Right lobe of liver (tissue), 6 donors: Measurements from ENCODE around the gene IQSEC1. TPM values are rescaled to one million over a fixed set of nuclear protein-coding genes. Genes with fewer than 3 reads are reported as not detected.

Source experiments
- ATAC-seq, 4 donors: fragments of 200-7000 bp; cut with Tn5 transposase; one replicate each; pipeline ENCODE4 v1.9.1; 2020; ENCODE audit warnings: mild to moderate bottlenecking in 4 of 4, moderate library complexity in 4 of 4
- DNase-seq, 3 donors: peaks; one replicate each; pipeline ENCODE4 v3.0.0-alpha.2; 2020
- H3K27ac ChIP-seq, 3 donors: fragments of 200-600 bp; one replicate each; pipeline ENCODE4 v1.8.0; 2022
- H3K27me3 ChIP-seq, 2 donors: fragments of 200-600 bp; one replicate each; pipeline ENCODE4 v1.8.0; 2022
- H3K36me3 ChIP-seq, 4 donors: fragments of 200-600 bp; sonication (generic) in 1 of 4; one replicate each; pipeline versions ENCODE4 v1.5.1 to v1.8.0; 2017 to 2022; ENCODE audit warnings: control low read depth in 1 of 4
- H3K4me1 ChIP-seq, 4 donors: fragments of 200-600 bp; sonication (generic) in 1 of 4; one replicate each; pipeline versions ENCODE4 v1.5.1 to v1.8.0; 2017 to 2022; ENCODE audit warnings: control low read depth in 1 of 4
- H3K4me3 ChIP-seq, 3 donors: fragments of 200-600 bp; one replicate each; pipeline ENCODE4 v1.8.0; 2022
- H3K9me3 ChIP-seq, 4 donors: fragments of 200-600 bp; sonication (generic) in 1 of 4; one replicate each; pipeline versions ENCODE4 v1.5.1 to v1.8.0; 2017 to 2022; ENCODE audit warnings: control low read depth in 1 of 4
- POLR2A ChIP-seq: fragments of 450-650 bp; IDR thresholded peaks from one replicate; pipeline ENCODE4 v1.6.1; 2017; ENCODE audit warnings: antibody characterized with exemption, mild to moderate bottlenecking
- WGBS: methylation state at CpG from one replicate; pipeline ENCODE4 v1.1.6; 2018; ENCODE audit warnings: low coverage, low lambda C conversion rate; ENCODE audit not compliant: insufficient coverage; ENCODE audit errors: missing lambda C conversion rate; 5-methylcytosine and 5-hydroxymethylcytosine counted together
- intact Hi-C, 2 donors: fragments of 100-400 bp; cut with DNase I; formaldehyde crosslinking; loops; one replicate each; pipeline versions ENCODE4 v1.11.2 to v1.14.1; 2022
- total RNA-seq, 6 experiments: library from RNA; depleted of rRNA in 2 of 6; stranded (reverse); fragments of >200 nt in 2 of 6; fragmentation: NEBNext Ultra II Directional in 3 of 6; extraction: Animal tissue kit (Norgen Biotek cat#: 25700) in 3 of 6; gene quantifications; one replicate each; pipeline versions ENCODE4 v1.1.0 to v1.2.4, GENCODE V29; 2016 to 2023
- TF ChIP-seq, protein P1 (sequence below), 4 donors: fragments of 200-600 bp in 3 of 4; fragments of 450-650 bp in 1 of 4; IDR thresholded peaks; one replicate each; pipeline versions ENCODE4 v1.5.1 to v1.8.0; 2016 to 2022; ENCODE audit warnings: antibody characterized with exemption in 4 of 4, mild to moderate bottlenecking in 2 of 4
- donor health status: DM: no; HTN: yes; CAD: no.
- donor health status: DM: no; HTN: no; CAD: no.
- donor health status: DM: no; HTN: no; CAD: no.
- donor health status: DM: no; HTN: yes; CAD: no.
- donor health status: DM: no; HTN: yes; CAD: no.

Gene IQSEC1
- total RNA-seq, 6 experiments from 2014 or later, result 32.1 to 61.3 (median 48.9) TPM

GRCh38 chr3:13080591-13080990 lies 7.4 kb upstream of the IQSEC1 start:
- TF ChIP-seq POLR2A, result no peak
- TF ChIP-seq, protein P1, sequence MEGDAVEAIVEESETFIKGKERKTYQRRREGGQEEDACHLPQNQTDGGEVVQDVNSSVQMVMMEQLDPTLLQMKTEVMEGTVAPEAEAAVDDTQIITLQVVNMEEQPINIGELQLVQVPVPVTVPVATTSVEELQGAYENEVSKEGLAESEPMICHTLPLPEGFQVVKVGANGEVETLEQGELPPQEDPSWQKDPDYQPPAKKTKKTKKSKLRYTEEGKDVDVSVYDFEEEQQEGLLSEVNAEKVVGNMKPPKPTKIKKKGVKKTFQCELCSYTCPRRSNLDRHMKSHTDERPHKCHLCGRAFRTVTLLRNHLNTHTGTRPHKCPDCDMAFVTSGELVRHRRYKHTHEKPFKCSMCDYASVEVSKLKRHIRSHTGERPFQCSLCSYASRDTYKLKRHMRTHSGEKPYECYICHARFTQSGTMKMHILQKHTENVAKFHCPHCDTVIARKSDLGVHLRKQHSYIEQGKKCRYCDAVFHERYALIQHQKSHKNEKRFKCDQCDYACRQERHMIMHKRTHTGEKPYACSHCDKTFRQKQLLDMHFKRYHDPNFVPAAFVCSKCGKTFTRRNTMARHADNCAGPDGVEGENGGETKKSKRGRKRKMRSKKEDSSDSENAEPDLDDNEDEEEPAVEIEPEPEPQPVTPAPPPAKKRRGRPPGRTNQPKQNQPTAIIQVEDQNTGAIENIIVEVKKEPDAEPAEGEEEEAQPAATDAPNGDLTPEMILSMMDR (IDR thresholded peaks at IDR 0.05), result no peak
- intact Hi-C loops, result no loop called here
- no peak for ATAC-seq
- 33% methylated on average over 2 of the region's 8 CpGs for WGBS
- Histone ChIP-seq H3K4me3 (no peak overlapping the region), H3K27me3 (no peaks in the 10 kb centered on the region), H3K9me3 (no peaks in the 10 kb centered on the region), H3K4me1 (peaks cover 0 to 8% (median 0%) of the 10 kb centered on the region in 4 donors), H3K36me3 (no peaks in the 10 kb centered on the region), H3K27ac (no peak overlapping the region)
- DNase-seq, result no peak

DNA sequence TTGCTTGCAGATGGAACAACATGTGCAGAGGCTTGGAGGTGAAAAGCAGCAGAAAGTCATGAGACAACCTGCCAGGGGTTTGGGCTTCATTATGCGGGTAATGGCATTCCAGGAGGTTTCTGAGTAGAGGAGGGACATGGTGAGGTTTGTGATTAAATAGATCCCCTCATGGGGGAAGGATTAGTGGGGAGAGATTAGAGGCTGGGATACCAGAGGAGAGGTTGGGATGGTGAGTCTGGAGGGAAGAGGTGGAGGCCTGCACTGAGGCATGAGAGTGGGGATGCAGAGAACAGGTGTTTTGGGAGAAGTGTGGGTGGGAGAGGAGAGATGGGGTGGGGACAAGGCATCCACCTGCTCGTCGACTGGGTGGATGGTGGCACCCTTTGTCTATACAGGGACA lies 6.8 kb upstream of the IQSEC1 start:
- Histone ChIP-seq H3K4me3 (no peak overlapping the region), H3K36me3 (no peaks in the 10 kb centered on the region), H3K9me3 (no peaks in the 10 kb centered on the region), H3K4me1 (peaks cover 0 to 8% (median 0%) of the 10 kb centered on the region in 4 donors), H3K27me3 (no peaks in the 10 kb centered on the region), H3K27ac (no peak overlapping the region)
- 100% methylated on average over 1 of the region's 3 CpGs for WGBS
- no peak for DNase-seq
- intact Hi-C loops, result no loop called here
- ATAC-seq, result no peak
- TF ChIP-seq, protein P1 (IDR thresholded peaks at IDR 0.05), result no peak
- no peak for TF ChIP-seq POLR2A

GRCh38 chr3:13079510-13079909 lies 6.3 kb upstream of the IQSEC1 start:
- Histone ChIP-seq H3K27me3 (no peaks in the 10 kb centered on the region), H3K4me1 (peaks cover 0 to 8% (median 0%) of the 10 kb centered on the region in 4 donors), H3K4me3 (no peak overlapping the region), H3K36me3 (no peaks in the 10 kb centered on the region), H3K9me3 (no peaks in the 10 kb centered on the region), H3K27ac (no peak overlapping the region)
- WGBS, result 82% methylated on average over 6 of the region's 7 CpGs
- ATAC-seq (no peak), DNase-seq (no peak)
- intact Hi-C loops, result no loop called here
- TF ChIP-seq POLR2A, result no peak
- TF ChIP-seq, protein P1 (IDR thresholded peaks at IDR 0.05), result no peak

GRCh38 chr3:13079051-13079450 lies 5.8 kb upstream of the IQSEC1 start:
- ATAC-seq (peak in 1 of 4 donors; percentile 33), DNase-seq (no peak)
- no CpG with 5 or more reads among the region's 7 CpGs for WGBS
- TF ChIP-seq, protein P1 (IDR thresholded peaks at IDR 0.05), result no peak
- TF ChIP-seq POLR2A, result no peak
- no peaks in the 10 kb centered on the region for H3K36me3 ChIP-seq
- intact Hi-C loops, result no loop called here
- peaks cover 0 to 8% (median 0%) of the 10 kb centered on the region in 4 donors for H3K4me1 ChIP-seq
- no peak overlapping the region for H3K4me3 ChIP-seq
- no peaks in the 10 kb centered on the region for H3K27me3 ChIP-seq
- no peaks in the 10 kb centered on the region for H3K9me3 ChIP-seq
- H3K27ac ChIP-seq, result no peak overlapping the region
